HUES48 (cell line): ENCODE data around the gene KLK2.
"Not testable (repeated sequence)": the region's sequence is repeated elsewhere in the genome, so short reads cannot be mapped to it uniquely, and the experiment has no call there.

ENCODE experiments used
- H3K27ac ChIP-seq: one replicate; pipeline ENCODE4 v1.7.0; 2013; ENCODE audit warnings: low read depth, low read length, inconsistent platforms
- H3K27me3 ChIP-seq: 2 replicates; pipeline ENCODE4 v1.6.1; 2013; ENCODE audit warnings: mild to moderate bottlenecking, low read length; ENCODE audit not compliant: control insufficient read depth, insufficient read depth
- H3K36me3 ChIP-seq: 2 replicates; pipeline ENCODE4 v1.6.1; 2013; ENCODE audit warnings: low read length; ENCODE audit not compliant: control insufficient read depth, insufficient read depth
- H3K4me1 ChIP-seq: 2 replicates; pipeline ENCODE4 v1.6.1; 2013; ENCODE audit warnings: mild to moderate bottlenecking, low read length; ENCODE audit not compliant: control insufficient read depth, insufficient read depth
- H3K4me3 ChIP-seq: 2 replicates; pipeline ENCODE4 v1.5.1; 2013; ENCODE audit warnings: mild to moderate bottlenecking, low read depth, low read length
- H3K9ac ChIP-seq: 2 replicates; pipeline ENCODE4 v1.6.1; 2013; ENCODE audit warnings: mild to moderate bottlenecking, low read depth, low read length, moderate library complexity
- H3K9me3 ChIP-seq: 2 replicates; pipeline ENCODE4 v1.6.1; 2013; ENCODE audit warnings: low read length; ENCODE audit not compliant: control insufficient read depth, insufficient read depth

KLK2 gene

GRCh38 chr19:50894478-50895356 lies 21.5 kb downstream of the KLK2 start:
- H3K4me1 ChIP-seq: no peaks in the 10 kb centered on the region
- H3K36me3 ChIP-seq: no peaks in the 10 kb centered on the region
- peaks cover 28% of the 10 kb centered on the region for H3K9me3 ChIP-seq
- H3K27me3 ChIP-seq: no peaks in the 10 kb centered on the region
- H3K27ac ChIP-seq: no peak overlapping the region
- no peak overlapping the region for H3K9ac ChIP-seq
- H3K4me3 ChIP-seq: no peak overlapping the region

GRCh38 chr19:50896089-50896590 lies 22.9 kb downstream of the KLK2 start:
- not testable (repeated sequence) for H3K4me1 ChIP-seq, H3K27me3 ChIP-seq, H3K27ac ChIP-seq, H3K4me3 ChIP-seq, H3K9ac ChIP-seq, H3K36me3 ChIP-seq
- peaks cover 26% of the 10 kb centered on the region for H3K9me3 ChIP-seq

- peaks cover 26% of the 10 kb centered on the region for H3K9me3 ChIP-seq
- no peaks in the 10 kb centered on the region for H3K4me1 ChIP-seq
- H3K4me3 ChIP-seq: no peak overlapping the region
- no peaks in the 10 kb centered on the region for H3K36me3 ChIP-seq
- H3K27me3 ChIP-seq: no peaks in the 10 kb centered on the region
- H3K27ac ChIP-seq: no peak overlapping the region
- H3K9ac ChIP-seq: no peak overlapping the region
Measured at GRCh38 chr19:50896591-50897190, 23.5 kb downstream of the KLK2 start.

GRCh38 chr19:50897191-50897607 lies 24.0 kb downstream of the KLK2 start:
- H3K36me3 ChIP-seq: no peaks in the 10 kb centered on the region
- H3K9ac ChIP-seq: no peak overlapping the region
- no peaks in the 10 kb centered on the region for H3K27me3 ChIP-seq
- H3K27ac ChIP-seq: no peak overlapping the region
- H3K4me1 ChIP-seq: no peaks in the 10 kb centered on the region
- peaks cover 23% of the 10 kb centered on the region for H3K9me3 ChIP-seq
- H3K4me3 ChIP-seq: no peak overlapping the region

GRCh38 chr19:50897612-50898011 lies 24.4 kb downstream of the KLK2 start:
- Histone ChIP-seq H3K36me3 (no peaks in the 10 kb centered on the region), H3K27me3 (no peaks in the 10 kb centered on the region), H3K27ac (no peak overlapping the region), H3K4me1 (no peaks in the 10 kb centered on the region), H3K9me3 (peaks cover 23% of the 10 kb centered on the region), H3K4me3 (no peak overlapping the region), H3K9ac (no peak overlapping the region)

GRCh38 chr19:50898018-50898417 lies 24.8 kb downstream of the KLK2 start:
- Histone ChIP-seq H3K36me3 (no peaks in the 10 kb centered on the region), H3K27ac (no peak overlapping the region), H3K27me3 (no peaks in the 10 kb centered on the region), H3K9me3 (peaks cover 20% of the 10 kb centered on the region), H3K9ac (no peak overlapping the region), H3K4me3 (no peak overlapping the region), H3K4me1 (no peaks in the 10 kb centered on the region)

GRCh38 chr19:50899569-50899968 lies 26.3 kb downstream of the KLK2 start:
- H3K27me3 ChIP-seq: no peaks in the 10 kb centered on the region
- H3K9me3 ChIP-seq: peaks cover 9% of the 10 kb centered on the region; the same call in 1 of the 2 replicates
- H3K4me1 ChIP-seq: no peaks in the 10 kb centered on the region
- H3K9ac ChIP-seq: no peak overlapping the region
- no peaks in the 10 kb centered on the region for H3K36me3 ChIP-seq
- H3K27ac ChIP-seq: no peak overlapping the region
- no peak overlapping the region for H3K4me3 ChIP-seq

GRCh38 chr19:50902640-50903039 lies 29.4 kb downstream of the KLK2 start:
- Histone ChIP-seq H3K4me3 (no peak overlapping the region), H3K9me3 (no peaks in the 10 kb centered on the region), H3K36me3 (no peaks in the 10 kb centered on the region), H3K27me3 (peaks cover 4% of the 10 kb centered on the region; the same call in 1 of the 2 replicates), H3K27ac (no peak overlapping the region), H3K9ac (no peak overlapping the region), H3K4me1 (no peaks in the 10 kb centered on the region)

- H3K4me3 ChIP-seq: no peak overlapping the region
- no peak overlapping the region for H3K27ac ChIP-seq
Measured at GRCh38 chr19:50906217-50906616, 33.0 kb downstream of the KLK2 start.

GRCh38 chr19:50908336-50908735 lies 35.1 kb downstream of the KLK2 start:
- H3K9me3 ChIP-seq: no peaks in the 10 kb centered on the region
- peaks cover 3% of the 10 kb centered on the region; the same call in 1 of the 2 replicates for H3K4me1 ChIP-seq
- H3K27ac ChIP-seq: no peak overlapping the region
- no peak overlapping the region for H3K9ac ChIP-seq
- H3K36me3 ChIP-seq: no peaks in the 10 kb centered on the region
- H3K27me3 ChIP-seq: peaks cover 50% of the 10 kb centered on the region
- no peak overlapping the region for H3K4me3 ChIP-seq

More at GRCh38 chr19:50906217-50906616, 33.0 kb downstream of the KLK2 start:
- peaks cover 29% of the 10 kb centered on the region for H3K27me3 ChIP-seq
- H3K36me3 ChIP-seq: no peaks in the 10 kb centered on the region
- no peak overlapping the region for H3K9ac ChIP-seq
- H3K9me3 ChIP-seq: no peaks in the 10 kb centered on the region
- peaks cover 3% of the 10 kb centered on the region; the same call in 1 of the 2 replicates for H3K4me1 ChIP-seq
